ENCODE data around the gene DIDO1.

The DIDO1 gene

GRCh38 chr20:62926229-62927127, at the start of gene DIDO1:
Gene DIDO1 (minus strand): TSS chr20:62926505.
- peak; percentile 81 for DNase-seq (ENCODE audit: low read depth)

- DNase-seq (ENCODE audit: low read depth): no peak
Observed at GRCh38 chr20:62975251-62975760, 49.0 kb upstream of the DIDO1 start.

DNA sequence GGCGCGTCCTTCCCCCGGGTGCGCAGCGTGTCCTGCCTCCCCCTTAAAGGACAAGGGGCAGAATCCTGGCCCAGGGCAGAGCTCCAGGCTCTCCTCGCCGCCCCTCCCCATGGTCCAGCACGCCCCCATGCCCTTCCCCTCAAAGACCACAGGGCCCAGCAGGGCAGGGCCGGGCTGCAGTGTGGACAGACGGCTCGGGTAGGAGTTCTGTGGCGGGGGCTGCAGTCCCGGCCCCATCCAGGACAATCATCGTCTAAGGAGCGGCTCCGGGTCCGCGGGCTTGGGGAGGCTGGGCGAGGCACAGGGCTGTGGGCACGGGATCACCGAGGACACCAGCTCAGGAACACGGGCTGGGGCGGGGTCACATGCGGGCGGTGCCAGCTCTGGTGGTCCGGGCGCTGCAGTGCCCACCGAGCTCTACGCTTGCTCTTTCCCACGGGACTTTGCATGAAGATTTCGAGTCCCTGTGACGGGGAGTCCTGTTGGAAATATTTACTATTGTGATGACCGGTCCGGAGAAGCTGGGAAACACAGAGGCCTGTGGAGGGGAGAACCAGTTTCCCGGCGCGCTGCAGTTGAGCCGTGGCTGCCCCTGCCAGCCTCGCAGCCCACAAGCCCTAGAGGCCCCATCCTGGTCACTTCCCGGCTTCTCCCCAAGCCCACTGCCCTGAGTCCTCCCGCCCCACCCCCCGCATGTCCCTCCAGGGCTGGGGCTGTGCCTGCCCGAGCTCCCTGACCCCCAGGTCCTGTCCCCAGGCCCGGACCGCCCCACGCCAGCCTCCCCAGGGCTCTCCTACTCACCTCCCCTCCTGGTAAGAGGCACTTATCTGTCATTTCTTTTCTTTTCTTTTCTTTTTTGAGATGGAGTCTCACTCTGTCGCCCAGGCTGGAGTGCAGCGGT, 46.8 kb upstream of the DIDO1 start:
- DNase-seq (ENCODE audit: low read depth): no peak

DNA sequence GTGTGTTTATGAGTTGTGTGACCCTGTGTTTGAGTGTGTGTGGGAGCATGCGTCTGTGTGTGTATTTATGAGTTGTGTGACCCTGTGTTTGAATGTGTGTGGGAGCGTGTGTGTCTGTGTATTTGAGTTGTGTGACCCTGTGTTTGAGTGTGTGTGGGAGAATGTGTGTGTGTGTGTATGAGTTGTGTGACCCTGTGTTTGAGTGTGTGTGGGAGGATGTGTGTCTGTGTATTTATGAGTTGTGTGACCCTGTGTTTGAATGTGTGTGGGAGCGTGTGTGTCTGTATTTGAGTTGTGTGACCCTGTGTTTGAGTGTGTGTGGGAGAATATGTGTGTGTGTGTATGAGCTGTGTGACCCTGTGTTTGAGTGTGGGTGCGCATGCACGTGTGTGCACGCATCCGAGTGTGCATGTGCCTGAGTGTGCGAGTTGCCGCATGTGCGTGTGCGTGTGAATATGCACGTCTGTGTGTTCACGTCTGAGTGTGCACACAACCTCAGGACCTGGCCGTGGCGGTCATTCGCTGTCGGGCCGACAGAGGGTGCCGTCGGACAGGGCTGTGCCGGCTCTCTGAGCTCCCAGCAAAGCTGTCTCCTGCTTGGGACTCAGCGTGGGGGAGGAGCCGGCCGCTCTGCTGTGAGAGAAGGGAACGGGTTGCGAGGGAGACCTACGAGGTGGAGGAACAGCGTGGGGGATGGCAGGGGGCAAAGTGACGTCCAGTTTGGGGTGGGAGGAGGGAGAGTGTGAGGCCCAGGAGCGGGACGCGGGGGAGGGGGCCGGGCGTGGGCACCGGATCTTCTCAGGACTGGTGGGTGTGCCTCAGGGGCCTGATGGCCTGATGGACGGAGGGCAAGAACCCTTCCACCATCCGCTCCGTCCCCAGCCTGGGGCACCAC, 45.9 kb upstream of the DIDO1 start:
- peak; percentile 77 for DNase-seq (ENCODE audit: low read depth)

GRCh38 chr20:62971211-62971949, 45.1 kb upstream of the DIDO1 start:
- DNase-seq (ENCODE audit: low read depth): no peak

DNA sequence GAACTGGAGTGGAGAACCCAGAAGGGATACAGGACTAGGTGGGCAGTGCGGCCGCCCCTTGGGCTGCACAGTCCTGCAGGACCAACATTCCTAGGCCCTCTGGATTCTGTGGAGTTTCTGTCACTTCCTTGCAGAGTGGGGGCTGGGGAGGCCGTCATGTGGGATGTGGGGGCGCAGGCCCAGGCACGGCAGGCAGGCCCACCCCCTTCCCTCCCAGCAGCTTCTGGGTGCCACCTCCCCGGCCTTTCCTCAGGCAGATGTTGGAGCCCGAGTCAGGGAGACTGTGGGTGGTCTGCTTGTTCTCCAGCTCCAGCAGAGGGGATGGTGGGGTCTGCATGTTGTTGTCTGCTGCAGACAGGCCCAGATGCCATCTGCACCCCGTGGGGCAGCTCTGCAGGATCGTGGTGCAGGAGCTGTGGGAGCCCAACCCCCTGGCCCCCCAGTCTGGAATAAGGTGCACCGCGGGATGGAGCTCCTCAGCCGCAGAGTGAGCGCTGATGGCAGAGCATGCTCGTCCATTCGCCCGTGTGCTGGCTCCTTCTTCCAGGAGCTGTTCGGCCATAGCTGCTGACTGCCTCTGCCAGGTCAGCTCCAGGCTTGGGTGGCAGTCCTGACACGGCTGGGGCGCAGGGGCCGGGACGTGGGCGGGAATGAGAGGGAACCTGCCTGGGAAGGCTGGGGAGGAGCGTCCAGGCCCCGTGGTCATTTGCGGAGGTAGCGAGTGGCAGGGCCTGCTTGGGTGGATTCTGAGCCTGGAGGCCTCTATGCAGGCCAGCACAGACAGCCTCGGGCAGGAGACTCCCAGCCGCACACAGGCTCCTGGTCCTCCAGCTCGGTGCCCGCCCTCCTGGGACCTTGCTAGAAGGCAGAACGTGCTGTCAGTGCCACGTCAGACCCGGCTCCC, 44.3 kb upstream of the DIDO1 start:
- no peak for DNase-seq (ENCODE audit: low read depth)

DNA sequence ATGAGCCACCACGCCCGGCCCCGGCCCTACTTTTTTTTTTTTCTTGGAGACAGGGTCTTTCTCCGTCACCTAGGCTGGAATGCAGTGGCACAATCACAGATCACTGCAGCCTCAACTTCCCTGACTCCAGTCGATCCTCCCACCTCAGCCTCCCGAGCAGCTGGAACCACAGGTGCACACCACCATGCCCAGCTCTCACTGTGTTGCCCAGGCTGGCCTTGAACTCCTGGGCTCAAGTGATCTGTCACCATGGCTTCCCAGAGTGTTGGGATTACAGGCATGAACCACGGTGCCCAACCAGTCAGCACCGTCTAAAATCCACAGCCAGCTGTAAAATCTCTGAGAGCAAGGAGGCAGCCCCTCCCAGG, 43.6 kb upstream of the DIDO1 start:
- DNase-seq (ENCODE audit: low read depth): no peak

GRCh38 chr20:62969179-62969760, 43.0 kb upstream of the DIDO1 start:
- DNase-seq (ENCODE audit: low read depth): no peak

GRCh38 chr20:62968378-62969178, 42.3 kb upstream of the DIDO1 start:
- DNase-seq (ENCODE audit: low read depth): no peak

DNA sequence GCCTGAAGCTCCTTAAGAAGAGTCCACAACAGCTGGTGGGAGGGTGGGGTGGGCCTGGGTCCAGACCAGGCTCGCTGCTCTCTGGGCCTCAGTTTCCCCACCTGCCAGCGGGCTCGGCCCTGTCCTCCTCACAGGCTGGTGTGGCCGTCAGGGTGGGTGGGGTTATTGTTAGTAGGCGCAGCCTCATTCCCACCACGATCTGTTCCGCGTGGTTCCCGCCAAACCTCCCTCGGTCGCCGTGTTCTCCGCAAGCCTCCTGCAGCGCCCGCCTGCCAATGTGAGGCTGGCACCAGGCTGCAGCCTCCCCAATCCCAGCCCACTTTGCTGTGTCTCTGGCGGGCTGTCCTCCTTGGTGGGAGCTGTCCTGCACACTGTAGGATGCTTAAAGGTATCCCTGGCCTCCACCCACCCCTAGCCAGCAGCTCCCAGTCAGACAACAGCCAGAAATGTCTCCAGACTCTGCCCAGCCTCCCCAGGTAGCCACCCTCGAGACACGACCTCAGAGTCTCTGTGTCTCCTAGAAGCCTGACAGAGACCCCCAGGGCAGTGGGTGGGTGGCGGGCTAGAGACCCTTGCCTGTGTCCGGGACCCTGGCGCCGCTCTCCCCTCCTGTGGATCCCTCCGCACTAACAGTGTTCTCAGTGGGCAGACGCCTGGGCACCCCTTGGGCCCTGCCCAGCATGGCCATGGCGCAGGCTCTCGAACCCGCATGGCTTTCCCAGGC, 41.5 kb upstream of the DIDO1 start:
- DNase-seq (ENCODE audit: low read depth): no peak

- no peak for DNase-seq (ENCODE audit: low read depth)
Observed at GRCh38 chr20:62967149-62967501, 40.8 kb upstream of the DIDO1 start.

DNA sequence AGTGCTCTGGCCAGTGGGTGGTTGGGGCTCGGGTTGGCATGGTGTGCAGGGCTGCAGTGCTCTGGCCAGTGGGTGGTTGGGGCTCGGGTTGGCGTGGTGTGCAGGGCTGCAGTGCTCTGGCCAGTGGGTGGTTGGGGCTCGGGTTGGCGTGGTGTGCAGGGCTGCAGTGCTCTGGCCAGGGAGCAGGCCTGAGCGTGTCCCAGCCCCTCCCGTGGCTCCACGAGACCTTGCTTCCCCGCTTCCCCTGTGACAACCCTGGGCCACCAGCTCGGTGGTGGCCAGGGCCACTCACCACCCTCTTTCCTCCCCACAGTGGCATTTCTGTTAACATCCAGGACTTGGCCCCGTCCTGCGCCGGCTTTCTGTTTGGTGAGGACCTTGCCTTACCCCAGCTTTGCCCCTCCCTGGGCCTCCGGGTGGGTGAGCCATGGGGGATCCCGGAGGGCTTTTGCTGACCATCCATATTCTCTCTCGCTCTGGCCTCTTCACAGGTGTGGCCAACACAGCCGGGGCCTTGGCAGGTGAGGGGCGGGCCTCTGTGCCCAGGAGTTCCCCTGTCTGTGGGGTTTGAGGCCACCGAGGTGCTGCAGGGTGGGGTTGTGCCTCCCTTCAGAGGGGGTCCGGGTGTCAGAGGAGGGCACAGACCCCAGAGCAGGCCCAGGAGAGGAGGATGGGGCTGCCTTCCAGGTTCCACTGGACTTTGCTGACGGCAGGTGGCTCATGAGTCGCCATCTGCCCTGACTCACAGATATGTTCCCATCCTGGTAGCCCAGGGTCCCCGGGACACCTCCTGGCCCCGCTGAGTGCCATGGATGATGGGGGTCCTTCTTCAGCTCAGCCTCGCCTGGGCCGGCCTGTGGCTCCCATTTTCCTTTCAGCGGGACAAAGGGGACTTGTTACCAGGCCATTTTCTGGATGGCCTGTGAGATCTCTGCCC, 40.2 kb upstream of the DIDO1 start:
- no peak for DNase-seq (ENCODE audit: low read depth)

DNA sequence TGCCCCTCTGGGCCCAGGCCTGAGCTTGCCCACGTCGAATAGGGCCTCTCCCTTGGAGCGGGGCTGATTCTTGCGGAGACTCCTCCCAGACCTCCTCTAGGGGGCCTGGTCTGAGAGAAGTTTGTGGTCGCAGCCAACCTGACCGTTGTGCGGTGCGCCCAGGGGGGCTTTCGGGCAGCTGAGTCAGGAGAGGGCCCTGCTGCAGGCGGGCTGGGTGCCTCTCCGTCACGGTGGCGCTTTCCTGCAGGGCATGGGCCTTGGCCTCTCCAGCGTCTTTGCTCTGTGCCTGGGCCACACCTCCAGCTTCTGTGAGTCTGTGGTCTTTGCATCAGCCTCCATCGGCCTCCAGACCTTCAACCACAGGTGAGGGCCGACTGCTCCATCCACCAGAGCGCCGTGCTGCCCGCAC, 39.1 kb upstream of the DIDO1 start:
- DNase-seq (ENCODE audit: low read depth): no peak

DNA sequence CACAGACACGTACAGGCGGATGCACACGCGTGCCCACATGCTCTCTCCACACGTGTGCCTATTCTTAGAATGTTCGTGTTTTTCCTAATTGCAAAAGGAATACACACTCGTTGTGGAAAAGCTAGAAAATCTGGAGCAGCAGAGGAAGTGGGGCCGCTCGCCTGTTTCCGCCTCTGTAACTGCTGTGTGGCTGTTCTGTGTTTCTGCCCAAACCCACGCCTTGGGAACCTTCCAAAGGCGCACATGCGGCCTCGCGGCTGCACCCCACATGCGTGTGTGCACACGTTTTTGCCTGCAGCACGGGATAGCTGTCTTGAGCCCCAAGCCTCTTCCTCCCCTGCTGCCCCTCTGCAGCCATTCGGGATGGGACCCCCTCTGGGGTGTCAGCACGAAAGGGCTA, 38.4 kb upstream of the DIDO1 start:
- no peak for DNase-seq (ENCODE audit: low read depth)

DNA sequence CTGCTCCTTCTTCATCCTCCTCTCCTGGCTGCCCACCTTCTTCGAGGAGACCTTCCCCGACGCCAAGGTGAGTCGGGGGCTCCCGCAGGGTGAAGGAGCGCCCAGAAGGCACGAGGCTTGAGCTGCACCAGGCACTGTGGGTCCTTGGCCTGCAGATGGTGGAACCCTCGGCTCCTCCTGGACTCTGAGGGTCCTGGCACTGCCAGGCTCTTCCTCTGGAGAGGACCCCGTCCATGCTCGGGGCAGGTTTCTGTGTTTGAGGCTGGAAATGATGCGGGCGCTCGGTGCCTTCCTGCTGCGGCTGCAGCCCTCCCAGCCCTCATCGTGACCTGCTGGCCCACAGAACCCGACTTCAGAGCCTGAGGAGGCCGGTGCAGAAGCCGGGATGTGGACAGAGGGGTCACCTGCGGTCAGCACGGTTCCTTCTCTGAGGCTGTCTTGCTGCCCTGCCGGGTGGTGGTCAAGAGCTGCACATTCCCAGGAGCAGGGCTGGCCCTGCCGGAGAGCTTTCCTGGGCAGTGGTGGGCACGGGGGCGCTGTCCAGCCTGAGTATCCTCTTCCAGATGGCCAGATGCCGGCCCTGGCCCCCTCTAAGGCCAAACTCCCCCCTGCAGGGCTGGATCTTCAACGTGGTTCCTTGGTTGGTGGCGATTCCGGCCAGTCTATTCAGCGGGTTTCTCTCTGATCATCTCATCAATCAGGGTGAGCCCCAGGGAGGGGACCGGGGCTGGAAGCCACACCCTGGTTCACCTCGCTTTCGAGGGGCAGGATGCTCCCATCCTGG, 37.5 kb upstream of the DIDO1 start:
- DNase-seq (ENCODE audit: low read depth): no peak

GRCh38 chr20:62962891-62963613, 36.7 kb upstream of the DIDO1 start:
- no peak for DNase-seq (ENCODE audit: low read depth)

Data from activated T-cell treated with anti-CD3 and anti-CD28 coated beads for 1 hour (primary cell).